GM12878 (cell line): ENCODE results near the gene METTL21C. TPM values are rescaled to one million over a fixed set of nuclear protein-coding genes. Genes with fewer than 3 reads are reported as not detected.

Experiments
- ATAC-seq: fragments of 200-7000 bp; cut with Tn5 transposase; 3 replicates; pipeline ENCODE4 v1.9.1; 2020; ENCODE audit warnings: mild to moderate bottlenecking, moderate library complexity
- BruUV-seq: library from RNA; stranded (reverse); fragments of 400-500 nt; replicated peaks from 2 replicates; lab custom pipeline; 2021; lab: Mats Ljungman, UMichigan
- CTCF ChIA-PET: fragments of 300-600 bp; sonication (Branson Sonifier 250); formaldehyde crosslinking; extraction: SDS; loops from one replicate; lab custom pipeline; 2021; ENCODE audit warnings: inconsistent platforms; lab: Yijun Ruan, JAX
- POLR2A ChIA-PET: fragments of 350-600 bp; formaldehyde crosslinking; extraction: SDS; loops from one replicate; lab custom pipeline; 2021; ENCODE audit warnings: inconsistent platforms; lab: Charles Lee
- RAD21 ChIA-PET: fragments of 300-600 bp; sonication (Branson Sonifier 250); formaldehyde crosslinking; loops from one replicate; lab custom pipeline; 2023; ENCODE audit warnings: antibody characterized with exemption; ENCODE audit not compliant: unreplicated experiment; lab: Charles Lee
- SMC1A ChIA-PET: fragments of 300-600 bp; sonication (Branson Sonifier 250); formaldehyde crosslinking; loops from one replicate; lab custom pipeline; 2023; ENCODE audit not compliant: unreplicated experiment, uncharacterized antibody; lab: Charles Lee
- DNase-seq: peaks from one replicate; pipeline ENCODE4 v3.0.0-alpha.2; 2011; ENCODE audit warnings: low read depth, low spot score
- FAIRE-seq: peaks from 3 replicates; lab custom pipeline; 2011; peaks lifted over from hg19 to GRCh38; lab: Jason Lieb, UNC
- H2AFZ ChIP-seq: 2 replicates; pipeline ENCODE4 v1.6.0; 2011; ENCODE audit warnings: low read depth, low read length, control low read depth; ENCODE audit not compliant: control insufficient read depth
- H3K27ac ChIP-seq: 2 replicates; pipeline ENCODE4 v1.5.1; 2011; ENCODE audit warnings: control low read depth; ENCODE audit not compliant: control insufficient read depth, insufficient read depth
- H3K27me3 ChIP-seq, 2 experiments: replicated peaks in 1 of 2; 2 replicates each; pipeline versions ENCODE4 v1.6.0 to v1.6.1; 2011; ENCODE audit warnings: low read length in 1 of 2; ENCODE audit not compliant: control insufficient read depth in 2 of 2, insufficient read depth in 2 of 2
- H3K36me3 ChIP-seq, 2 experiments: 2 replicates each; pipeline ENCODE4 v1.5.1; 2011; ENCODE audit warnings: low read length in 1 of 2; ENCODE audit not compliant: control insufficient read depth in 2 of 2, insufficient read depth in 2 of 2
- H3K4me1 ChIP-seq: 2 replicates; pipeline ENCODE4 v1.6.1; 2011; ENCODE audit warnings: mild to moderate bottlenecking, low read length, moderate library complexity, mixed read lengths; ENCODE audit not compliant: control insufficient read depth, insufficient read depth
- H3K4me2 ChIP-seq: 2 replicates; pipeline ENCODE4 v1.6.0; 2011; ENCODE audit warnings: control low read depth; ENCODE audit not compliant: control insufficient read depth, insufficient read depth
- H3K4me3 ChIP-seq: fragments of 200-600 bp; sonication (generic); 2 replicates; pipeline ENCODE4 v1.5.1; 2016
- H3K79me2 ChIP-seq: 2 replicates; pipeline ENCODE4 v1.6.0; 2011; ENCODE audit warnings: low read length; ENCODE audit not compliant: control insufficient read depth, insufficient read depth
- H3K9ac ChIP-seq: 2 replicates; pipeline ENCODE4 v1.8.0; 2011; ENCODE audit warnings: low read length, control low read depth, mixed read lengths; ENCODE audit not compliant: control insufficient read depth, insufficient read depth
- H3K9me3 ChIP-seq: replicated peaks from 3 replicates; pipeline ENCODE4 v1.5.1; 2011; ENCODE audit warnings: mild to moderate bottlenecking, low read length; ENCODE audit not compliant: control insufficient read depth, insufficient read depth
- H4K20me1 ChIP-seq: 2 replicates; pipeline ENCODE4 v1.6.0; 2011; ENCODE audit not compliant: control insufficient read depth, insufficient read depth
- ASH2L ChIP-seq: fragments of 300-600, 200-600 bp; sonication (generic); IDR thresholded peaks from 2 replicates; pipeline ENCODE4 v1.6.1; 2017; ENCODE audit warnings: low read depth, mild to moderate bottlenecking, borderline replicate concordance
- BCL11A ChIP-seq: IDR thresholded peaks from 2 replicates; pipeline ENCODE4 v1.6.1; 2011; ENCODE audit warnings: low read depth, low read length
- BHLHE40 ChIP-seq, 2 experiments: fragments of 450-650 bp in 1 of 2; IDR thresholded peaks; 2 replicates each; pipeline ENCODE4 v1.6.1; 2011 to 2017; ENCODE audit warnings: low read depth in 2 of 2, borderline replicate concordance in 1 of 2, improper control_type of control experiment in 1 of 2, low read length in 1 of 2, mild to moderate bottlenecking in 1 of 2
- CBX3 ChIP-seq: fragments of 200-600 bp; sonication (generic); IDR thresholded peaks from 2 replicates; pipeline ENCODE4 v1.6.1; 2016; ENCODE audit warnings: low read depth, borderline replicate concordance
- CEBPB ChIP-seq, 2 experiments: fragments of 150-350 bp in 1 of 2; IDR thresholded peaks; 2 replicates each; pipeline ENCODE4 v1.6.1; 2012 to 2014; ENCODE audit warnings: low read depth in 2 of 2, low read length in 2 of 2, borderline replicate concordance in 1 of 2, inconsistent platforms in 1 of 2
- CREB1 ChIP-seq: IDR thresholded peaks from 2 replicates; pipeline ENCODE4 v1.6.1; 2012; ENCODE audit warnings: low read depth, mild to moderate bottlenecking, inconsistent platforms
- FOXM1 ChIP-seq: IDR thresholded peaks from 2 replicates; pipeline ENCODE4 v1.6.1; 2012; ENCODE audit warnings: low read depth, mild to moderate bottlenecking, inconsistent platforms, low read length, moderate library complexity
- HDGF ChIP-seq: fragments of 450-650 bp; IDR thresholded peaks from 2 replicates; pipeline ENCODE4 v1.6.1; 2016; ENCODE audit warnings: antibody characterized with exemption
- IRF3 ChIP-seq: fragments of 450-650 bp; IDR thresholded peaks from 2 replicates; pipeline ENCODE4 v1.6.1; 2014; ENCODE audit warnings: mild to moderate bottlenecking
- MLLT1 ChIP-seq: fragments of 450-650 bp; IDR thresholded peaks from 2 replicates; pipeline ENCODE4 v1.6.1; 2016; ENCODE audit warnings: mild to moderate bottlenecking
- NFYB ChIP-seq: IDR thresholded peaks from 2 replicates; pipeline ENCODE4 v1.6.1; 2011; ENCODE audit warnings: low read depth, mild to moderate bottlenecking, low read length, improper control_type of control experiment, moderate library complexity; ENCODE audit not compliant: insufficient read depth
- NR2C2 ChIP-seq: IDR thresholded peaks from 2 replicates; pipeline ENCODE4 v1.6.1; 2011; ENCODE audit warnings: borderline replicate concordance, low read depth; ENCODE audit not compliant: control insufficient read depth, insufficient read length
- NRF1 ChIP-seq: conservative IDR thresholded peaks from 2 replicates; pipeline ENCODE4 v1.6.1; 2011; ENCODE audit warnings: mild to moderate bottlenecking, low read depth, low read length, improper control_type of control experiment
- RBBP5 ChIP-seq: fragments of 200-600 bp; sonication (generic); conservative IDR thresholded peaks from 2 replicates; pipeline ENCODE4 v1.6.1; 2016
- RUNX3 ChIP-seq: IDR thresholded peaks from 2 replicates; pipeline ENCODE4 v1.6.1; 2012; ENCODE audit warnings: low read length, inconsistent platforms
- WGBS: methylation state at CpG from one replicate; pipeline ENCODE4 v1.1.6; 2016; ENCODE audit warnings: low lambda C conversion rate; ENCODE audit not compliant: insufficient replicate concordance, insufficient coverage; ENCODE audit errors: missing lambda C conversion rate; 5-methylcytosine and 5-hydroxymethylcytosine counted together
- in situ Hi-C: fragments of 300-500 bp; cut with MboI; formaldehyde crosslinking; loops from 9 replicates; pipeline ENCODE4 v1.14.3; 2018; ENCODE audit warnings: mixed read lengths
- intact Hi-C: fragments of 100-400 bp; cut with micrococcal nuclease; formaldehyde crosslinking; loops from one replicate; pipeline ENCODE4 v1.14.2; 2022; ENCODE audit not compliant: unreplicated experiment
- polyA plus RNA-seq, 11 experiments: library from polyadenylated mRNA; depleted of rRNA in 4 of 11; unstranded in 6 of 11; stranded (reverse) in 5 of 11; fragments of >200 nt; fragmentation: Nextera tagmentation in 4 of 11; fragmentation: Illumina TruSeq in 1 of 11; extraction: Ambion mirVana in 4 of 11; extraction: Trizol in 1 of 11; gene quantifications; 1 replicate in 1 of 11; 2 replicates in 10 of 11; pipeline versions ENCODE4 v1.2.1 to v1.2.3, GENCODE V29; 2011 to 2016; ENCODE audit warnings: inconsistent platforms in 2 of 11, missing spikeins in 2 of 11, low read depth in 1 of 11
- total RNA-seq, 4 experiments: library from RNA; depleted of rRNA in 3 of 4; stranded (reverse); fragments of >200 nt in 3 of 4; fragmentation: Illumina TruSeq in 1 of 4; extraction: Trizol in 1 of 4; gene quantifications; 2 replicates each; pipeline versions ENCODE4 v1.2.1 to v1.2.3, GENCODE V29; 2013 to 2021

METTL21C gene
- total and polyA plus RNA-seq, 10 of the 15 experiments (the other 5 are each of a cell fraction or from before 2014, with no cell fraction given), result 0.13 TPM; not detected in 9

- CTCF ChIA-PET, result no interaction called here
- no peak for TF ChIP-seq RBBP5
- no peak for TF ChIP-seq BHLHE40 (IDR thresholded peaks at IDR 0.05; ENCODE audit: borderline replicate concordance in 1 of 2, low read depth in 2 of 2, low read length in 1 of 2)
- TF ChIP-seq ASH2L, result no peak
- no peak for TF ChIP-seq IRF3
- no peak for TF ChIP-seq CEBPB (IDR thresholded peaks at IDR 0.05; ENCODE audit: borderline replicate concordance in 1 of 2, low read depth in 2 of 2, low read length in 2 of 2)
- no peak for TF ChIP-seq NFYB
- no peak for TF ChIP-seq FOXM1
- TF ChIP-seq HDGF, result no peak
- no peak for TF ChIP-seq RUNX3
- TF ChIP-seq NRF1, result no peak
- no peak for TF ChIP-seq CREB1
- TF ChIP-seq MLLT1, result no peak
- TF ChIP-seq BCL11A, result no peak
- TF ChIP-seq CBX3, result no peak
- TF ChIP-seq NR2C2, result no peak
- TF ChIP-seq, all 136 proteins: peak for 0
- Histone ChIP-seq H3K9me3 (no peaks in the 10 kb centered on the region), H3K4me2 (no peak overlapping the region), H3K27me3 (no peaks in the 10 kb centered on the region), H3K4me3 (no peak overlapping the region), H3K79me2 (no peaks in the 10 kb centered on the region), H4K20me1 (no peaks in the 10 kb centered on the region), H3K9ac (no peak overlapping the region), H3K4me1 (no peaks in the 10 kb centered on the region), H2AFZ (no peak overlapping the region), H3K27ac (no peak overlapping the region), H3K36me3 (peaks cover 0 to 9% of the 10 kb centered on the region in 2 experiments; a peak in 2 of 4 replicates)
- ATAC-seq (peak; percentile 26; the same call in 1 of the 3 replicates), DNase-seq (no peak), FAIRE-seq (no peak)
- intact Hi-C loops (no loop called here), in situ Hi-C loops (no loop called here)
- ChIA-PET RAD21 (no interaction called here), POLR2A (no interaction called here), SMC1A (interaction anchor here (1.0 to 3.0 kb wide), 3 partner anchors 9 to 91 kb away, joined by 3 to 9 read pairs (median 3); no protein-coding TSS in a partner anchor)
- no TSS peak for BruUV-seq
- 88% methylated on average over 3 of the region's 3 CpGs for WGBS
Measured at GRCh38 chr13:102682727-102683126, 12.1 kb downstream of the METTL21C start.
